Measurements from ENCODE around the gene PCK1. TPM values are rescaled to one million over a fixed set of nuclear protein-coding genes. Genes with fewer than 3 reads are reported as not detected.

The PCK1 gene
- total RNA-seq, 2 donors from 2014 or later = not detected

GRCh38 chr20:57513199-57513598, 47.7 kb upstream of the PCK1 start:
- WGBS, 2 experiments (ENCODE audit: insufficient coverage in 1 of 2, insufficient read length in 1 of 2) = 90% methylated on average over 1 of the region's 1 CpG; no CpG with 5 or more reads in 1 of the 2 experiments
- TF ChIP-seq, protein P1, sequence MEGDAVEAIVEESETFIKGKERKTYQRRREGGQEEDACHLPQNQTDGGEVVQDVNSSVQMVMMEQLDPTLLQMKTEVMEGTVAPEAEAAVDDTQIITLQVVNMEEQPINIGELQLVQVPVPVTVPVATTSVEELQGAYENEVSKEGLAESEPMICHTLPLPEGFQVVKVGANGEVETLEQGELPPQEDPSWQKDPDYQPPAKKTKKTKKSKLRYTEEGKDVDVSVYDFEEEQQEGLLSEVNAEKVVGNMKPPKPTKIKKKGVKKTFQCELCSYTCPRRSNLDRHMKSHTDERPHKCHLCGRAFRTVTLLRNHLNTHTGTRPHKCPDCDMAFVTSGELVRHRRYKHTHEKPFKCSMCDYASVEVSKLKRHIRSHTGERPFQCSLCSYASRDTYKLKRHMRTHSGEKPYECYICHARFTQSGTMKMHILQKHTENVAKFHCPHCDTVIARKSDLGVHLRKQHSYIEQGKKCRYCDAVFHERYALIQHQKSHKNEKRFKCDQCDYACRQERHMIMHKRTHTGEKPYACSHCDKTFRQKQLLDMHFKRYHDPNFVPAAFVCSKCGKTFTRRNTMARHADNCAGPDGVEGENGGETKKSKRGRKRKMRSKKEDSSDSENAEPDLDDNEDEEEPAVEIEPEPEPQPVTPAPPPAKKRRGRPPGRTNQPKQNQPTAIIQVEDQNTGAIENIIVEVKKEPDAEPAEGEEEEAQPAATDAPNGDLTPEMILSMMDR (conservative IDR thresholded peaks at IDR 0.05) = no peak
- no peak overlapping the region for H3K27ac Mint-ChIP-seq
- H3K4me3 Mint-ChIP-seq = no peak overlapping the region
- H3K36me3 Mint-ChIP-seq (ENCODE audit: low read depth) = no peaks in the 10 kb centered on the region
- Histone ChIP-seq H3K27me3 (ENCODE audit: control insufficient read depth, insufficient read depth, low read length, poor library complexity, severe bottlenecking) (peaks cover 8% of the 10 kb centered on the region), H3K36me3 (ENCODE audit: control insufficient read depth, insufficient read depth, low read length) (no peaks in the 10 kb centered on the region), H3K4me1 (ENCODE audit: control insufficient read depth, insufficient read depth, low read length) (no peaks in the 10 kb centered on the region), H3K9me3 (ENCODE audit: control insufficient read depth, low read length) (no peaks in the 10 kb centered on the region), H3K9ac (ENCODE audit: extremely low read depth, low read length, poor library complexity, severe bottlenecking) (no peak overlapping the region), H3K27ac (ENCODE audit: low read depth, low read length) (no peak overlapping the region), H3K4me3 (ENCODE audit: low read length) (no peak overlapping the region)
- no peaks in the 10 kb centered on the region for H3K9me3 Mint-ChIP-seq
- no peak for DNase-seq
- peaks cover 21% of the 10 kb centered on the region for H3K4me1 Mint-ChIP-seq
- H3K27me3 Mint-ChIP-seq (ENCODE audit: insufficient read depth) = peaks cover under 1% of the 10 kb centered on the region

DNA sequence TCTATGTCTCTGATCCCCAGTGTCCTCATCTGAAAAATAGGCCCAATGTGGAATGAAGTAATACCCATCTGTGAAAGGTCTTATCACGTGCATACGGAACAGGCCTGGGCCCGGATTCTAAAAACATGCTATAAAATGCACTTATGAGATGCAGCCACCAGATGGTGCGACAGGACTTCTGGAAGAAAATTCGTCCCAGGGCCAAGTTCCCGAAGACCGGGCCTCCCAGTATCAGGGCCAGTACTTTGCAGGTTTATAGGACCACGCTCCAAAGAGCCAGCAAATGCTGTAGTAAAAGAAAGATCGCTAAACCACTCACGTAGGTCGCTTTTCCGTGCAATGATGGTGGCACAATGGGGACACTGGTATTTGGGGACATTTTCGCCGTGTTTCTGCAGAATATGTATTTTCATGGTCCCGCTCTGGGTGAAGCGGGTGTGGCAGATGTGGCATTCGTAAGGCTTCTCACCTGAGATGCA, 46.6 kb upstream of the PCK1 start:
- no peaks in the 10 kb centered on the region for H3K36me3 ChIP-seq (ENCODE audit: control insufficient read depth, insufficient read depth, low read length)
- no peaks in the 10 kb centered on the region for H3K9me3 Mint-ChIP-seq
- no peaks in the 10 kb centered on the region for H3K9me3 ChIP-seq (ENCODE audit: control insufficient read depth, low read length)
- H3K4me3 ChIP-seq (ENCODE audit: low read length) = no peak overlapping the region
- H3K4me1 ChIP-seq (ENCODE audit: control insufficient read depth, insufficient read depth, low read length) = no peaks in the 10 kb centered on the region
- peak; percentile 91 for DNase-seq
- H3K4me1 Mint-ChIP-seq = peaks cover 12% of the 10 kb centered on the region
- H3K36me3 Mint-ChIP-seq (ENCODE audit: low read depth) = no peaks in the 10 kb centered on the region
- no peak overlapping the region for H3K4me3 Mint-ChIP-seq
- 32 to 35% methylated on average over 17 of the region's 17 CpGs for WGBS, 2 experiments (ENCODE audit: insufficient coverage in 1 of 2, insufficient read length in 1 of 2)
- TF ChIP-seq, protein P1 (conservative IDR thresholded peaks at IDR 0.05) = peak; percentile 91
- H3K27ac ChIP-seq (ENCODE audit: low read depth, low read length) = no peak overlapping the region
- no peak overlapping the region for H3K27ac Mint-ChIP-seq
- H3K9ac ChIP-seq (ENCODE audit: extremely low read depth, low read length, poor library complexity, severe bottlenecking) = no peak overlapping the region
- no peaks in the 10 kb centered on the region for H3K27me3 Mint-ChIP-seq (ENCODE audit: insufficient read depth)
- peaks cover under 1% of the 10 kb centered on the region for H3K27me3 ChIP-seq (ENCODE audit: control insufficient read depth, insufficient read depth, low read length, poor library complexity, severe bottlenecking)

- Histone ChIP-seq H3K4me3 (ENCODE audit: low read length) (no peak overlapping the region), H3K27ac (ENCODE audit: low read depth, low read length) (no peak overlapping the region), H3K9me3 (ENCODE audit: control insufficient read depth, low read length) (no peaks in the 10 kb centered on the region), H3K36me3 (ENCODE audit: control insufficient read depth, insufficient read depth, low read length) (no peaks in the 10 kb centered on the region), H3K4me1 (ENCODE audit: control insufficient read depth, insufficient read depth, low read length) (no peaks in the 10 kb centered on the region), H3K27me3 (ENCODE audit: control insufficient read depth, insufficient read depth, low read length, poor library complexity, severe bottlenecking) (no peaks in the 10 kb centered on the region), H3K9ac (ENCODE audit: extremely low read depth, low read length, poor library complexity, severe bottlenecking) (no peak overlapping the region)
- TF ChIP-seq, protein P1 (conservative IDR thresholded peaks at IDR 0.05) = no peak
- no peaks in the 10 kb centered on the region for H3K36me3 Mint-ChIP-seq (ENCODE audit: low read depth)
- H3K9me3 Mint-ChIP-seq = no peaks in the 10 kb centered on the region
- no peaks in the 10 kb centered on the region for H3K27me3 Mint-ChIP-seq (ENCODE audit: insufficient read depth)
- no peak overlapping the region for H3K4me3 Mint-ChIP-seq
- peaks cover 8% of the 10 kb centered on the region for H3K4me1 Mint-ChIP-seq
- no peak overlapping the region for H3K27ac Mint-ChIP-seq
- no peak for DNase-seq
- 87 to 96% methylated on average over 5 of the region's 5 CpGs for WGBS, 2 experiments (ENCODE audit: insufficient coverage in 1 of 2, insufficient read length in 1 of 2)
These were observed 43.0 kb upstream of the PCK1 start for GRCh38 chr20:57517904-57518303.

Data from endodermal cell (in vitro differentiated cells).